ENCODE results near the gene PPIL6. TPM values are rescaled to one million over a fixed set of nuclear protein-coding genes. Genes with fewer than 3 reads are reported as not detected.
"Not testable (repeated sequence)": the region's sequence is repeated elsewhere in the genome, so short reads cannot be mapped to it uniquely, and the experiment has no call there.

PPIL6 gene
- total RNA-seq, 1 experiment from 2014 or later: 2.4 TPM

GRCh38 chr6:109467696-109468095 is 27.3 kb upstream of the PPIL6 start:
- no peak for DNase-seq (ENCODE audit: extremely low read depth, low read depth)

- DNase-seq (ENCODE audit: extremely low read depth, low read depth): no peak
Measured at GRCh38 chr6:109466212-109466923, 25.9 kb upstream of the PPIL6 start.

- no peak for DNase-seq (ENCODE audit: extremely low read depth, low read depth)
Measured at GRCh38 chr6:109465772-109466171, 25.3 kb upstream of the PPIL6 start.

- no peak for DNase-seq (ENCODE audit: extremely low read depth, low read depth)
Measured at GRCh38 chr6:109461733-109462526, 21.5 kb upstream of the PPIL6 start.

- not testable (repeated sequence) for DNase-seq (ENCODE audit: extremely low read depth, low read depth)
Measured at GRCh38 chr6:109461205-109461604, 20.8 kb upstream of the PPIL6 start.

GRCh38 chr6:109460161-109460829 is 19.9 kb upstream of the PPIL6 start:
- DNase-seq (ENCODE audit: extremely low read depth, low read depth): no peak

- DNase-seq (ENCODE audit: extremely low read depth, low read depth): no peak
Measured at GRCh38 chr6:109458774-109459531, 18.5 kb upstream of the PPIL6 start.

GRCh38 chr6:109457562-109457996 is 17.2 kb upstream of the PPIL6 start:
- no peak for DNase-seq (ENCODE audit: extremely low read depth, low read depth)

GRCh38 chr6:109456710-109457561 is 16.5 kb upstream of the PPIL6 start:
- DNase-seq (ENCODE audit: extremely low read depth, low read depth): no peak

GRCh38 chr6:109456111-109456583 is 15.7 kb upstream of the PPIL6 start:
- DNase-seq (ENCODE audit: extremely low read depth, low read depth): no peak

- peak; percentile 33 for DNase-seq (ENCODE audit: extremely low read depth, low read depth)
Measured at GRCh38 chr6:109455437-109456110, 15.1 kb upstream of the PPIL6 start, which contains the start of gene MICAL1. Gene MICAL1 (minus strand): TSS chr6:109455772. CDS start chr6:109454196, 1,576 bp downstream.

- DNase-seq (ENCODE audit: extremely low read depth, low read depth): no peak
Measured at GRCh38 chr6:109454496-109455436, 14.3 kb upstream of the PPIL6 start.

GRCh38 chr6:109453594-109454495 is 13.4 kb upstream of the PPIL6 start:
- no peak for DNase-seq (ENCODE audit: extremely low read depth, low read depth)

- DNase-seq (ENCODE audit: extremely low read depth, low read depth): no peak
Measured at GRCh38 chr6:109453156-109453555, 12.7 kb upstream of the PPIL6 start.

- no peak for DNase-seq (ENCODE audit: extremely low read depth, low read depth)
Measured at GRCh38 chr6:109452181-109452580, 11.8 kb upstream of the PPIL6 start.

- DNase-seq (ENCODE audit: extremely low read depth, low read depth): no peak
Measured at GRCh38 chr6:109451376-109451775, 10.9 kb upstream of the PPIL6 start.

GRCh38 chr6:109450801-109451200 is 10.4 kb upstream of the PPIL6 start:
- DNase-seq (ENCODE audit: extremely low read depth, low read depth): no peak
